ENCODE data around the gene STRIP2.
"Not testable (repeated sequence)": the region's sequence is repeated elsewhere in the genome, so short reads cannot be mapped to it uniquely, and the experiment has no call there.

STRIP2 gene

GRCh38 chr7:129515381-129515780, 81.1 kb downstream of the STRIP2 start:
- no peak for TF ChIP-seq CTCF (IDR thresholded peaks at IDR 0.05; ENCODE audit: control insufficient read depth, insufficient read depth, low read depth, low read length, missing control alignments)
- DNase-seq (ENCODE audit: low read depth), result no peak
- no peak overlapping the region for H3K4me3 ChIP-seq (ENCODE audit: control insufficient read depth, low read depth, low read length)

GRCh38 chr7:129517931-129518330, 83.7 kb downstream of the STRIP2 start:
- H3K4me3 ChIP-seq (ENCODE audit: control insufficient read depth, low read depth, low read length), result no peak overlapping the region
- TF ChIP-seq CTCF (IDR thresholded peaks at IDR 0.05; ENCODE audit: control insufficient read depth, insufficient read depth, low read depth, low read length, missing control alignments), result no peak
- DNase-seq (ENCODE audit: low read depth), result no peak

- no peak for DNase-seq (ENCODE audit: low read depth)
- H3K4me3 ChIP-seq (ENCODE audit: control insufficient read depth, low read depth, low read length), result no peak overlapping the region
- no peak for TF ChIP-seq CTCF (IDR thresholded peaks at IDR 0.05; ENCODE audit: control insufficient read depth, insufficient read depth, low read depth, low read length, missing control alignments)
Observed at GRCh38 chr7:129519464-129519863, 85.2 kb downstream of the STRIP2 start.

GRCh38 chr7:129522088-129522970, 88.1 kb downstream of the STRIP2 start:
- DNase-seq (ENCODE audit: low read depth), result no peak
- TF ChIP-seq CTCF (IDR thresholded peaks at IDR 0.05; ENCODE audit: control insufficient read depth, insufficient read depth, low read depth, low read length, missing control alignments), result no peak
- H3K4me3 ChIP-seq (ENCODE audit: control insufficient read depth, low read depth, low read length), result no peak overlapping the region

GRCh38 chr7:129522971-129523340, 88.7 kb downstream of the STRIP2 start:
- TF ChIP-seq CTCF (IDR thresholded peaks at IDR 0.05; ENCODE audit: control insufficient read depth, insufficient read depth, low read depth, low read length, missing control alignments), result no peak
- no peak for DNase-seq (ENCODE audit: low read depth)
- H3K4me3 ChIP-seq (ENCODE audit: control insufficient read depth, low read depth, low read length), result no peak overlapping the region

GRCh38 chr7:129523924-129524323, 89.7 kb downstream of the STRIP2 start:
- DNase-seq (ENCODE audit: low read depth), result no peak
- no peak overlapping the region for H3K4me3 ChIP-seq (ENCODE audit: control insufficient read depth, low read depth, low read length)
- no peak for TF ChIP-seq CTCF (IDR thresholded peaks at IDR 0.05; ENCODE audit: control insufficient read depth, insufficient read depth, low read depth, low read length, missing control alignments)

- H3K4me3 ChIP-seq (ENCODE audit: control insufficient read depth, low read depth, low read length), result not testable (repeated sequence)
- DNase-seq (ENCODE audit: low read depth), result peak; percentile 63
Observed at GRCh38 chr7:129524405-129524804, 90.2 kb downstream of the STRIP2 start.

All from AG09309 (cell line).